ENCODE data around the gene EPHA10.

Gene EPHA10

GRCh38 chr1:37734629-37735591 is 30.0 kb downstream of the EPHA10 start:
- DNase-seq (ENCODE audit: low spot score), result no peak

- DNase-seq (ENCODE audit: low spot score), result no peak
Measured at GRCh38 chr1:37732111-37732780, 32.7 kb downstream of the EPHA10 start.

DNA sequence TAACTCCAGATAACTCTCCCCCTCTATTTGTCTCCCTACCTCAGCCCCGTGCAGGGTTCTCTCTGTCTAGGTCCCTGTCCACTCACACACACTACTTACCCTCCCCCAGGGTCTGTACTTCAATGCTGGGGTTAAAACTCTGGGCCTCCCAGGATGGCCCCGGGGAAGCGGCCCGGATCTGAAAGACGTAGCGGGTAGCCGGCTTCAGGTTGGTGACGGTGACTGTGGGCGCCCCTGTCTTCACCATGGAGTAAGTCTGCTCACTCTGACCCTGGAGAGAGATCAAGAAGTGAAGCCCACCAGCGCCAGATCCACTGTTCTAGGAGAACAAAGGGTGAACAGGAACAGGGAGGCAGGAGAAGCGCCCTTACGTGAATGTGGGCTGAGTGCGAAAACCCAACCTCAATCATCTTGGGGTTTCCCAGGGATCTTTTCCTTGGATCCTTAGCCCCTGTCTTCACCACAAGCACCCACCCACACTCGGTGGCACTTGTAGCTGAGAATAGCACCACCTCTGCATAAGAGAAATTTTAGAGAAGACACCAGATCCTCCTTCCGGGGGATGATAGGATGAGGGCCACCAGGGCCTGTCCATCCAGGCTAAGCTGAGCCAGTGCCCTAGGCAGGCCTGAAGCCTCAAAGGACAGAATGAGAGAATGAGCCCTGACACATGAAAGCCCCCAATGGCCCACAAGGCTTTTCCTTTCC is 33.5 kb downstream of the EPHA10 start:
- no peak for DNase-seq (ENCODE audit: low spot score)

- DNase-seq (ENCODE audit: low spot score), result no peak
Measured at GRCh38 chr1:37730376-37730775, 34.5 kb downstream of the EPHA10 start.

DNA sequence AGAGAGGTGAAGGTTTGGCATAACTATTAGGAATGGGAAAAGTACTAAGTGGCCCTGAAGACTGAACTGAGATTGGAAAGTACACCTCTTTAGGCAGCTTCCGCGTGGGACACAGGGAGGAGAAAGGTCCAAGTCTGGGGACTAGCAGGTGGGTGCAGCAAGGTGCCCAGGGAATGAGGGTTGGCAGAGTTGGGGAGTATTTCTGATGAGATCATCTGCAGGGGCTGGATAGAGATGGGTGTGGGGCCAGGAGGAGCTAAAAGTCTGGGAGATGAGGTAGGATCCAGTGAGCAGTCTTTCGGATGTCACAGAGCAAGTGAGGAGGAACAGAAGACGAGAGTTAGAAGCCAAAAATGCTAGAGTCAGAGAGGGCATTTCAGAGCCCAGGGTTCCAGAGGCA is 36.5 kb downstream of the EPHA10 start:
- DNase-seq (ENCODE audit: low spot score), result no peak

GRCh38 chr1:37726751-37727585 is 38.0 kb downstream of the EPHA10 start:
- no peak for DNase-seq (ENCODE audit: low spot score)

DNA sequence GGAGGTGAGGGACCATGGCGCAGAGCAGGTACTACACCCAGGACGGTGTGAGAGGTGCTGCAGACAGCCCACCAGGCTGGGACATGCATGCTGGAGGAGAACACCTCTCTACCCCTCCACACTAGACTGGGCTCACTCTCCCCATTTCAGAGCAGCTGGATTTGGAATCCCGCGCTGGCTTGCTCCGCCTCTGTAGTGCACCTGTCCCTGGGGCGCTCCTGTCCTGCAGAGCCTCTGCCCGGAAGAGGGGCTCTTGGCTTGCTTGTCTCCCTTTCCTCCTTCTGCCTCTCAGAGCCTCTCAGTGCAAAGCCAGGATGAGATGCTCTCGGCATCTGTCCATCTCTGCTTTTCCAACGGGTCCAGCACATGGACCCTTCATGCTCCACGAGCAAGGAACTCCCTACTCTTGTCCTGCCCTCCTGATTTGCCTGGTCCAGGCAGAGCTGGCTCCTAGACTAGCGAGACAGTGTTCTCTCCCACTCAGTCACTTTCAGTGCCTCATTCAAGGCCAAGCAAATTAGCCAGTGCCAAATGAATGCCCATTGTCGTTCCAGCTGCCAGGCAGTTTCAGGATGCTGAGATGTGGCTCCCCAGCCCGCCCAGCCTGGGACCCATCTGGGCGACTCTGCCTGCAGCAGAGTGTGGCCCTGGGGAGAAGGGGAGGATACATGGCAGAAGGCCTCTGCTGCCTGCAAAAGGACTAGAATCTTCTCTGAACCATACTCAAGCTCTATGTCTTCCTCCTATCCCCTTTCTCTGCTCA is 38.9 kb downstream of the EPHA10 start:
- DNase-seq (ENCODE audit: low spot score), result no peak

GRCh38 chr1:37724575-37724974 is 40.3 kb downstream of the EPHA10 start:
- DNase-seq (ENCODE audit: low spot score), result no peak

DNA sequence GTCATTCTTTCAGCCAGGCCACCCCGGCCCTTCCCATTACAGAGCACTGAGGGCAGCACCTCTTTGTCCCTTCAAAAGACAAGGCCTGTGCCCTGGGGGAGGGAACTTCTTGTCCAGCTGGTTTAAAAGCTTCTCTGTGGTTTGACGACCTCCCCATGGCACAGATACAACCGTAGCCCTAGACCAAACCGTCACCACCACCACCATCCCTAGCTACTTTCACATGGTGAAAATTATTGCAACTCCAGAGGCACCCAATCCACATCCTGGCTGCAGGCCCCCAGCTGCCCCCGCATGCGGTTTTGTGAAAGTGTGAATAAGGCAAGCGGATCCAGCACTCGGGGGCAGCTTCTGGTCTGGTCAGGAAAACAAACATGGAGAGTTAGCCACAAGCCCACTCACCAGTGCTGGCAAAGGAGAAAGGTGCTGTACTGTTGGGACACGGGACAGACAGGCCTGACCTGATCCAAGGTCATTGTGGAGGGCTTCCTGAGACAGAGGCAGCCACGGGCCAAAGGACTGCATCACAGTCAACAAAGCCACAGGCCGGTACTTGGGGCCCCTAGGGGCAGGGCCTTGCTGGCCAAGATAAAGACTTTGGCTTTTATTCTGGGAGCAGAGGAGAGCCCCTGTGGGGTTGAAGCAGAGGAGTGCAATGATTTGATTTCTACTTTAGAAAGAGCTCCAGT is 41.4 kb downstream of the EPHA10 start:
- DNase-seq (ENCODE audit: low spot score), result no peak

GRCh38 chr1:37723072-37723389 is 41.9 kb downstream of the EPHA10 start:
- DNase-seq (ENCODE audit: low spot score), result no peak

- no peak for DNase-seq (ENCODE audit: low spot score)
Measured at GRCh38 chr1:37722181-37723071, 42.5 kb downstream of the EPHA10 start.

DNA sequence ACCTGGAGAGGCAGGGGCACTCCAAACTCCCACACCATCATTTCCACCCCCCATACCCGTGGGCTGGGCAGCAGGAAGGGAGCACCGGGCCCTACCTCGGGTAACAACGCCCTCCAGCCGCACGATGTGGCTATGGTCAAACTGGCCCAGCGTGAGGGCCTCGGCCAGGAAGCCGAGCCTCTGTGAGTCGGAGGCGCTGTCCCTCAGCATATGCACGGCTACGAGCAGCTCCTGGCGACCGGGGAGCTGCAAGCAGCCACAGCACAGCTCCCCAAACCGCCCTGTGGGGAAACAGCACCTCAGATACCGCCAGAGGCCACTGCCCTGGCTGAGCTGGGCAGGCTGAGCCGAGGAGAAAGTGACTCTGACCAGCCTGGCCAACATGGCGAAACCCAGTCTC is 43.4 kb downstream of the EPHA10 start:
- no peak for DNase-seq (ENCODE audit: low spot score)

GRCh38 chr1:37720231-37721130 is 44.4 kb downstream of the EPHA10 start:
- DNase-seq (ENCODE audit: low spot score), result no peak

GRCh38 chr1:37719572-37720195 is 45.2 kb downstream of the EPHA10 start:
- DNase-seq (ENCODE audit: low spot score), result no peak

- DNase-seq (ENCODE audit: low spot score), result no peak
Measured at GRCh38 chr1:37718901-37719571, 45.9 kb downstream of the EPHA10 start.

- no peak for DNase-seq (ENCODE audit: low spot score)
Measured at GRCh38 chr1:37718181-37718900, 46.6 kb downstream of the EPHA10 start.

GRCh38 chr1:37717631-37718030 is 47.3 kb downstream of the EPHA10 start:
- DNase-seq (ENCODE audit: low spot score), result no peak
